GM20431 (cell line): ENCODE results near the gene CNIH1.

Experiments
- in situ Hi-C: fragments of 300-500 bp; cut with MseI, MboI; formaldehyde crosslinking; loops from one replicate; pipeline ENCODE4 v1.15.0; 2020; ENCODE audit warnings: low sequenced_read_pairs; ENCODE audit not compliant: unreplicated experiment

Gene CNIH1

DNA sequence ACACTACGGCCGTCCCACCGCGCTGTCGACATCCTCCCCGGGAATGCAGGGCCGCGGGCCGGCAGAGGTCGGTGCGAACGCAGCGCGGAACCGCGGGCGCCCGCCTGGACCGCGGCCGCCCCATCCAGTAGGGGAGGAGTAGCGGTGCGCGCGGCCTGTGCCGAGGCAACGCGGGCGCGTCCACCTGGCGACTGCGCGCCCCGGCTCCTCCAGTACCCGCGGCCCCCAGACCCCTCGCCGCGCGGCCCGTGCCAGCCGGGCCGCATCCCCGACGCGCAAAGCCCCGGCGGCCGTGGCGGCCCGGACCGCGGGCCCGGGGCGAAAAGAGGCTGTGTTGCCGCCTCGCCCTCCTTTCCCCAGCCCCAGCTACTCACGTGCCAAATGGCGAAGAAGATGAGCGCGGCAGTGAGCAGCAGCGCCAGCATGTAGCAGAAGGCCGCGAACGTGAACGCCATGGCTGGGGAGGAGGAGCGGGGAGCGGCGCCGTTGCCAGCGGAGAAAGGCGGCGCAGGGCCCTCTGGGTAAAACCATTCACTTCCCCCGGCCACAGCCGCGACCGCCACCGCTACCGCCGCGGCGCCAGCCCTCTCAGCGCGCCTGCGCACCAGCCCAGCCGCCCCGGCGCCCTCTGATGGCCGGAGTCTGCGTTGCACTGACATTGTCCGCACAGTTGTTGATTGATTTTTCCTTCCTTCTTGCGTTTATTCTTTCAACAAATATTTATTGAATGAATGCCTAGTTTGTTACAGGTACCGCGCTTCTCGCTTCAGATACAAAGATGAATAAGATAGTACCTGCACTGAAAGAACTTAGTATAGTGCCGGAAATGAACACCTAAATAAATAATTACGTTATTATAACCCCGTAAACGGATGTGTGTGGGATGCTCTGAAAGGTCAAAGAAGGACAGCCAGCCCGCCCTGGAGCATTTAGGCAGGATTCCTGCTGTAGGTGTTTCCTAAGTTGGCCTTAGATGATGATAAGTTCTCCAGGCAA is at the start of gene CNIH1:
TSS of gene CNIH1 (minus strand) at position 502 of the 996 bp plus-strand sequence. CDS start at position 455, 47 bp downstream.
- in situ Hi-C loops = no loop called here

DNA sequence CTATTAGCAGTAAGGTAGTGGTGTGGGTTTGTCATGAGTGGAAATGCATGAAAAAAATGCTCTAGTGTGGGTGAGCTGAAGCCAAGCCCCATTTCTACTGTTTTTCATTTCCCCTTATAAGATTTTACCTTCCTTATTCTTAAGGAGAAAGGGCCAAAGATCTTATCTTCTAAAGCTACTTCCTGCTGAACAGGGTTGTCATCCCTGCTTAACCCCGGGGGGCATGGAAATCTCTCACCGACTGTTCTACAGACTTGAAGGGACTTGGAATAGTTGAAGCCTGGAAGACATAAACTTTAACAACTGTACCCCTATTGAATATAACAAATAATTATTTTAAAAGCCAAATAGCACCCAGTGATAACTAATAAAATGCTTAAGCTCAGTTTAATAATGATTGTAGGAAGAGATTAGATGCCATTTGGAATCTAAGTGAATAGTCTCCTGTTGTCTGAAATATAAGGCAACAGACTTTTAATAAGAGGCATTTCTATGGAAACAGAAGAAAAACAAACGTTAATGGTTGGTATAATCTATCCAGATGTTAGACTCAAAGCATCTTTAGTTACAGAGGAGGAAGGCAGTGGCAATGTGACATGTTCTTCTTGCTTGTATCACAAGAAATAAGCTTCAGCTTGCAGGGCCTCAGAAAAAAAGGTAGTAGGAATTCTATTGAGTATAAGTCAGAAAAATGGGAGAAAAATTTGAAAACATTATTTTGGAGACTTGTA is 49.4 kb upstream of the CNIH1 start:
- in situ Hi-C loops = no loop called here

- in situ Hi-C loops = no loop called here
Observed at GRCh38 chr14:54489731-54490444, 48.7 kb upstream of the CNIH1 start.

DNA sequence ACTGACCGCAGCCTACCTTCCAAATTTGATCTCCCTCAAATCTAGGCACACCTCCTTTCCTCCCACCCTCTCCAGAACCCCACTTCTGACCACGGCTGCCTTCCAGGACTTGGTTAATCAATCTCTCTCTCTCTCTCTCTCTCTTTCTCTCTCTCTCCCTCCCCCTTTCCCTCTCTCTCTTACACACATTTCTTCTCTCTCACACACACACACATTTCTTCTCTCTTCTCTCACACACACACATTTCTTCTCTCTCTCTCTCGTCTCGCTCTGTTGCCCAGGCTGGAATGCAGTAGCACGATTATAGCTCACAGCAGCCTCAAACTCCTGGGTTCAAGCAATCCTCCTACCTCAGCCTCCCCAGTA is 48.1 kb upstream of the CNIH1 start:
- in situ Hi-C loops = no loop called here

GRCh38 chr14:54488646-54489317 is 47.6 kb upstream of the CNIH1 start, which contains the start of gene GMFB:
GMFB (minus strand) TSS chr14:54488980; CDS start chr14:54488927, 53 bp downstream.
- in situ Hi-C loops = no loop called here

DNA sequence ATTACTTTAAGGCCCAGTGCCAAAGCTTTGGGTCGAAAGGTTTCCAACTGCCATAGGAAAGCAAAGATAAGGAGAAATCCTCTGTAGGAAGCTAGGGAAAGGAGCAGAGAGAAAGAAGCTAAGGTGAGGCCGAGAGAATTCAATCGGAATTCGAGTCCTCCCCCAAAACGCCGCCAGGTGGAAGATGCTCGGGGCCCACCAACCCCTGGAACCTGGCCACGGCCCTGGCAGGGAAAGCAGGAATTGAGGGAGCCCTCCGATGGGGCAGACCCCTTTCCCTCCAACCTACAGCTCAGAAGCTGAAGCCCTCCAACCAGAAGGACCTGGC is 47.1 kb upstream of the CNIH1 start:
- in situ Hi-C loops = no loop called here

DNA sequence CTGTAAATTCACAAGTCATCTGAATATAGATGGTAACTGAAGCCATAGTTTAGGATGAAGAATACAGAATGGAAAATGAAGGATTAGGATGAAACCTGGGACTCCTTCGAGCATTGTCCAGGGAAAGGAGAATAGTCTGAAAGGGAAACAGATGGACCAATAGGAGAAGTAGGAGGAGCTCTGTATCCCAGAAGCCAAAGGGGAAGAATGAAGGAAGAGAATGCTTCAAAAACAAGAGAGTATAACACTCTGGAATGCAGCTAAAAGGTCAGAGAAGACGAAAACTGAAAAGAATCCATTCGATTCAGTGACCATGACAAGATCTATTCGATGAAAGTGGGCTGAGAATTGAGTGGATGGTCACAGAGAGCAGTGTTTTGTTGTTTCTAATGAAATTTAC is 46.6 kb upstream of the CNIH1 start:
- in situ Hi-C loops = no loop called here

DNA sequence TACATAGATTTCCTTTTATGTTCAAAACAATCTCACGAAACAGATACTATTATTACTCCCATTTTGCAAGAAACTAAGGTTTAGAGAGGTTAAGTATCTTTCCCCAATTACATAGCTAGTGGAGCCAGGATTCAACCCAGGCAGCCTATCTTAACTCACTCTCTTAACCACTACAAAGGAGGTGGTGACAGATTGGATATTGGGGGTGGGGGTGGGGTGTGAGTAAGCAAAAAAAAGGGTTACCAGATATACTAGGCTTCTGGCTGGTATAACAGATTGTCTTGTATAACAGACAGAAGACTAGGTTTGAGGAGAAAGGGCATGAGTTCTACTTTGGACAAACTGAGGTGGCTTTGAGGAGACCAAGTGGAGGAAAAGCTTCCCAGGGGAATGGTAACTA is 45.5 kb upstream of the CNIH1 start:
- in situ Hi-C loops = no loop called here

- in situ Hi-C loops = no loop called here
Observed at GRCh38 chr14:54483846-54484245, 42.7 kb upstream of the CNIH1 start.

DNA sequence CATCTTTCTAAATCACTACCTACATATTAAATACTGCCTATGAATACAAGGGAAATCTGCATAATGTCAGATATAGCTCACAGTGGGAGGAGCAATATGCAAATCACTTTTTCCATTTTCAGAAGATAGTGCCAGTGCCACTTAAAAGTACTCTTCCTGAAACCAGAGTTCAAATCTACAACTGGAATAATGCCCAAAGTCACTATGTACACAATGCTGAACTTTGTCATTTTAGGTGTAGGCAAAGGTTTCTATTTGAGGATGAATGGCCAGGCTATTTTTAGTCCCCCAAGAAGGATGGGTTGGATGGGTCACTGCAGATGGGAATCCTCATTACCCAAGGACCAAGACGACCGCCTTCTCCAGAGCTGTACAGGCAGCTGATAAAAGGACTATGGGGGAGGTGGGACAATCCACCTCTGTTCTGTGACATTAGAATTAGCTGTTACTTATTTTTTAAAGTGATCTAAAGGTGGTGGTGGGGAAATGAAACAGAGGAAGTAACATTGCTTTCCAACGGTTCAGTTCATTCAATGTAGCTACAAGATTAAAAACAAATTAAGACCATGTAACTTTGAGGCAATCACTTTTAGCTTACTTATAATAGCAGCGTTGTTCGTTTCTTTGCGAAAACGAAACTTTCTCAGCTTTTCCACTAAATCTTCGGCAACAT is 42.0 kb upstream of the CNIH1 start:
- in situ Hi-C loops = no loop called here

DNA sequence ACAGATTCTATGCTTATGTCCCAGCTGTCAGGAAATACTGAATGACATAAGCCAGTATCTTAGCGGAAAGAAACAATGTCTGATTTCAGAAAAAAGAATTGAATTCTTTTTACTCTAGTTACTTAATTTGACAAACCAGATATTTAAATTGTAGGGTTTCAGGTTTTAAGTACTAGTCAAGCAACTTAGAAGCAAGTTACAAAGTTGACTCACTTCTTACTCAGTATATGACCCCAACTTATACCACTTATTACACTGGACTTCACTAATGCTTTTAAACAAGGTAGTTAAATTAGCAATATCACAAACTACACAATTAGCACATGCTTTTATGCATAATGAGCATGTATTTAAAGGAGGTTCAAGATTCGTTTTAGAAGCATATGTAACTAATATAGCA is 40.5 kb upstream of the CNIH1 start:
- in situ Hi-C loops = no loop called here

- in situ Hi-C loops = no loop called here
Observed at GRCh38 chr14:54480830-54481562, 39.8 kb upstream of the CNIH1 start.

- in situ Hi-C loops = no loop called here
Observed at GRCh38 chr14:54478636-54479215, 37.6 kb upstream of the CNIH1 start.

GRCh38 chr14:54475911-54476310 is 34.7 kb upstream of the CNIH1 start:
- in situ Hi-C loops = no loop called here

GRCh38 chr14:54475187-54475899 is 34.2 kb upstream of the CNIH1 start:
- in situ Hi-C loops = no loop called here

DNA sequence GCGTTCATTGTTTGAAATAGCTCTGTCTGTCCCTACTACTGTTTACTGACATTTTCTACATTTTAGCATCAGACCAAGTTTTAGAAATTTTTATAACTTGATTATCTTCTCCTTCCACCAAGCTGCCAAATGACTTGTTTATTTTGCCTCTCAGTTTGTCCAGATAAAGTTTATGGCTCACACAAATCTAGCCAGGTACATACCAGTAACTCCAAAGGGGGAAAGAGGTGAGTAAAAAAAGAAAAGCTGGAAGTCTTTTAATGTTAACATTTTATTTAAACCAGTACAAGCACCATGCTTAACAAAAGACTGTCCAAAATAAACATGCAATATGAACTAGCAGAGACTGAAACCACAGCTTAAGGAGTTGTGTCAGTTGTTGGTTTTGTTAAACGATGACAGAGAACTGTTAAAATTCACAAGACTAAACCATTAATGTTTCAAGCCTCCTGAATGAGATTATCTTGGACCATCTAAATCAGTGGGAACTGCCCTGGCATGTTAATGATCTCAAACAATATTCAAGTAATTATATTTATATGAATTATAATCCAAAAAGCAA is 33.1 kb upstream of the CNIH1 start:
- in situ Hi-C loops = no loop called here

DNA sequence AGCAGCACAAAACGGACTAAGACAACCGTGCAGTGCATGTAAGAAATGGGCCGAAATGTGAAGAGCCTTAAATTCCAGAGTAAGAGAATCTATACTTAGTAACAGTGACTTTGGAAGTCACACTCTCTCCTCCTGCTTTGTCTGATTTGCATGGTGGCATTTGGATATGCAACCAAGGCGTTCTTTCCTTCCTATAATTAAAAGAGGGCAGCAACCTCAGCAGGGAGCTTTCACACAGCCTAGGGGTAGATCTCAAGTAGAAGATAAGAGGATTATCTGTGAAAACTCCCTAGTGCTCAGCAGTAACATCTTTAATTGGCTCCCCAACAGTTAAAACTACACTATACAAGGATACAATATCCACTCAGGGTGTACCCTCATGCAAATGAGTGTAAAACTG is 31.1 kb upstream of the CNIH1 start:
- in situ Hi-C loops = no loop called here

GRCh38 chr14:54471641-54472040 is 30.5 kb upstream of the CNIH1 start:
- in situ Hi-C loops = no loop called here
